GM18520 (cell line): Measurements from ENCODE around the gene NEO1.
"Not testable (repeated sequence)": the region's sequence is repeated elsewhere in the genome, so short reads cannot be mapped to it uniquely, and the experiment has no call there.

Experiments
- ATAC-seq: cut with Tn5 transposase; IDR thresholded peaks from one replicate; pipeline ENCODE4 v1.9.1; 2021; ENCODE audit not compliant: unreplicated experiment

Gene NEO1

DNA sequence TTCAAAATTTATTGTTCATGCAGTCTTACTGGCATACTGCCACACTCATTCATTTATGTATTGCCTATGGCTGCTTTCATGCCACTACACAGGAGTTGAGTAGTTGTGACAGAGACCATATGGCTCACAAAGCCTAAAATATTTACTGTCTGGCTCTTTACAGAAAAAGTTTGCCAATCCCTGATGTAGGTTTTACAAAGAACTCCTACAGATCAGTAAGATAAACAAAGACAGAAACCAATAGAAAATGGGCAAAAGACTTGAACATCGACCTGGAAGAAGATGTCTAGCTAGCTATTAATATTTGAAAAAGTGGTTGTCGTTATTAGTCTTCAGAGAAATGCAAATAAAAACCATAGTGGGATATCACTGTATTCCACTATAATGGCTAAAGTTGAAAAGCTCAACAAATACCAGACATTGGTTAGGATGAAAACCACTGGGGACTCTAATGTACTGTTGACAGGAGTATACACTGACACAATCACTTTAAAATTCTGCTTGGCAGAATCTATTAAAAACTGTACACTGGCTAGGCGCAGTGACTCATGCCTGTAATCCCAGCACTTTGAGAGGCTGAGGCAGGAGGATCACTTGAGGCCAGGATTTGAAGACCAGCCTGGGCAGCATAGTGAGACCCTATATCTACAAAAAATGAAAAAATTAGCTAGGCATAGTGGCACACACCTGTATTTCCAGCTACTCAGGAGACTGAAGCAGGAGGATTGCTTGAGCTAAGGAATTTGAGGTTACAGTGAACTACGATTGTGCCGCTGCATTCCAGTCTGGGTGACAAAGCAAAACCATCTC is 87.7 kb downstream of the NEO1 start:
- ATAC-seq: no peak

DNA sequence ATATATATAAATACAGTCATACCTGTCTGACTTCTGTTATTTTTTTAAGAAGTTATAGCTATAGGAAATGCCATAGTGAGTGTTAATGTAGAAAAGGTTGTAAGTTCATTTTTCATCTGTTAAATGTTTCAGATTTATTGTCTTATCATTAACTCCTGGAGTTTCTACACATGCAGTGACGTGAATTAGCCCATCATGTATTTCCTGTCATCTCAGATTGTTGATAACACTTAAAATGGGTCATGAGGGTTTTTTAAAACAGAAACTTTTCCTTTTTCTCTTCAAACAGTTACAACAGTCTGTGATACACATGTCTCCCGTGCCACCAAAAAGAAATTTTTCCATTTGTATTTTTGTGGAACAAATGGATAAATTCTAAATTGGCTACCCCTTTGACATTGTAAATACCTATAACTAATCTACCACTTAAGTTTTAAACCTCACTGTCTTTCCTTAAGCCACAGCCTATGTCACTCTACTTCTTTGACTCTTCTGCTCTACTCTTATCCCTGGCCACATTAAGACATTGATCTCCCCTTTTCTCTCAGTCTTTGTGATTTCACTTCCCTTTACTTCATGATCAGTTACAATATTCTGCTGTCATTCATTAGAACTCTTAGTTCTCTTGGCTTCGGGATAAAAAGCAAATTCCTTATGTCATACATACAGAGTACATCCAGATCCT is 89.1 kb downstream of the NEO1 start:
- no peak for ATAC-seq

DNA sequence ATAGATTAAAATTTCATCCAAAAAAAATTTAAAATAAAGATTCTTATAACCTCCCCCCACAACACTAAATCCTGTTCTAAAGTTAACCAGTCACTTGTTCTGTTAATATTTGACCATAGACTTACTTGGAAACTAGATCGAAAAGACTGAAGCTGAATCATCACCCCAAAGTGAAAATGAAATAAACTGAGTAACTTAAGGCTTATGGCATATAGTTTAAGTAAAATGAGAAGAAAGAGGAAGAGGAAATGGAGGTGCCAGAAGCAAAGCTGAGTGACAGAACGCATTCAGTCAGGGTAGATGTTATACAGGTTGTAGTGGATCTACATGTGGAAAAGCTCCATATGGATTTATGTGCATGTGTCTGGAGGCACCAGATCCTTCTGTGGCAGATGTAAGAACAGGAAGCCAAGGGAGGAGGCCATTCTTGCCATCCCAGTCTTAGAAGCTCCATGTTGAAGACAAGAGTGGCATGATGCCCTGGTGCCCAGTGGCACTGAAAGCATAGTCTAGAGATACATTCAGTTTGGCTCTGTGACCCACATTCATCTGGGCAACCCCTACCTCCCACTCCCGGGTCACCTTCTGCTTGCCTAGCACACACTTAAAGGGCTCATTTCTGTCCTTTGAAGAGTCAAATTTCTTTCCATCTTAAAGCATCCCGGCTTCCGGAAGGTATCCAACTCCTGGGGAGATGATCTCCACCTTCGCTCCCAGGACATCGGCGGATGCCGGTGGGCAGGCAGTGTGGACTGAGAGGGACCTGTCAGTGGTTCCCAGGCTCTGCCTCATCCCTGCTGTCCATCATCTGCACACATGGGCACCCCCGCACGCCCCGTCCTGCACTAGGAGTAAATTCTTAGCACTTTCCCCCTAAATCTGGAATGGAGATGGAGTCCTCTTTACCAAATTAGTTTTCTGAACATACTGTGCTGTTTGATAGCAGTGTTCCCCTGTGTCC is 90.8 kb downstream of the NEO1 start:
- no peak for ATAC-seq

DNA sequence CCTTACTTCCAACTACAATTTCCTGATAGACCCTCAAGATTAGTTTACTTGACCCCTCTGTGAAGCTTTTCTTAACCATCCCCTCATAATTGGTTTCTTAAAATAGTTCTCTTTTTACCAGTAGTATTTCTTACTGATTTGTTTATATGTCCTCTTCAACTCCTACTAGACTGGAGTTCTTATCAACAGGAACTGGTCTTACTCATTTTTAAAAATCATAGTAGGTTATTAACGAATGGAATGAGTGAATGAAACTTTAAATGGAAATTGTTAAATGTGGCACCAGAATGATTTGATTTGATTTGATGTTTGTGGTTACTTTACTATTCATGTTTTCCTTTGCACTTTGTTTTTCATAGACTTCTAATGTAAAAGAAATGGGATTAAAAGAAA is 91.5 kb downstream of the NEO1 start:
- ATAC-seq: no peak

DNA sequence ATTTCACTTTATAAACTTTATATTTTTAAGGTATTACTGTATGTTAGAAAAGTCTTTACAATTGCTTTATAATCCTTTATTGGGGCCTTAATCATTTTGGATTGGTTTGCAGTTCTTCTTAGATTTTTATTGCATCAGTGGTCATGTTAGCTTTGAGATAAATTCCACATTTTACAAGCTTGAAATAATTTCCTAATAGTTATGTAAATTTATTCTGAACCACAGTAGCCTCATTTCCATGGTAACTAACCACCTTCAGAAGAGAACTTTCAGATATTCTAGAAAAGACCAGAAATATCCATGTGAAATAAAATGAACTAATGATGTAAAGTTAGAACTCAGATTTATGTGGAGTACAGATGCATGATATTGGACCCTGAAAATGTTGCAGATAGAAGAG is 94.2 kb downstream of the NEO1 start:
- no peak for ATAC-seq

DNA sequence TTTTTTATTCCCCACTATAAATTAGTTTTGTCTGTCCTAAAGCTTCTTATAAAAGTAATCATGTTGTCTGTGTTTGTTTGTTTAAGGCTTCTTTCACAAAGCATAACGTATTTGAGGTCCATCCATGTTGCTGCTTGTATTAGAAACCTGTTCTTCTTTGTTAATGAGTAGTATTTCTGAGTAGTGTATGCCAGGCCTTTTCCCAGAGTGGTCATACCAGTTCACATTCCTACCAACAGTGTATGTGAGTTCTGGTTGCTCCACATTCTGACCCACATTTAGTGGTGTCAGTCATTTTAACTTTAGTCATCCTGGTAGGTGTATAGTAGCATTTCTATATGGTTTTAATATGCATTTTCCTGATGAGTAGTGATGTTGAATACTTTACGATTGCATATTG is 98.6 kb downstream of the NEO1 start:
- no peak for ATAC-seq

DNA sequence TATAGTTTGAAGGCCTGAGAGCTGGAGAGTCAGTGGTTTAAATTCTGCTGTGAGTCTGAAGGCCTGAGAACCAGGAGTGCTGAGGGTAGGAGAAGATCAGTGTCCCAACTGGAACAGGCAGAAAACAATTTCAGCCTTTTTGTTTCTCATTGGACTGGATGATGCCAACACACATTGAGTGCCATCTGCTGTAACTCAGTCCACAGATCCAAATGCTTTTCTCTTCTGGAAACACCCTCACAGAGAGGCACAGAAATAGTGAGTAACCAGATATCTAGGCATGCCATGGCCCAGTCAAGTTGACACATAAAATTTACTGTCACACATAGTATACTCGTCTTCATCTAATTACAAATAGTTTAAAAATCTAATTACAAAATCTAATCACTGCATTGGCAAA is 100.8 kb downstream of the NEO1 start:
- no peak for ATAC-seq

DNA sequence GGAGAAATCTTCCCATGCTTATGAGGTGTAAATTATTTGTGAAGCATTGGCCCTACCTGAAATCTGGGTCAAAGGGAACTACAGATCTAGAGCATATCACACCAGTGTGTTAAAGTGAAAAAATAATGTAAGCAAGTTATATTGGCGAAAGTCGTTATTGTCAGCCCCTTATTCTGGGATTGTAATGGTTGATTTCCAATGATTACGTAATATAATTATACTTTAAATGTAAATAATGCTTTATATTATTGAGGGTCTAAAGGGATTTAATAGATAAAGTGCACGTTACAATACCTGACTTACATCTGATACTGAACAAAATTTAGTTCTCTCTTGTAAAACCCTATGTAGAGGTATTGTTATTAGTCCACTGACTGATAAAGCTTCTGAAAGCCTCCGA is 101.2 kb downstream of the NEO1 start:
- ATAC-seq: no peak

DNA sequence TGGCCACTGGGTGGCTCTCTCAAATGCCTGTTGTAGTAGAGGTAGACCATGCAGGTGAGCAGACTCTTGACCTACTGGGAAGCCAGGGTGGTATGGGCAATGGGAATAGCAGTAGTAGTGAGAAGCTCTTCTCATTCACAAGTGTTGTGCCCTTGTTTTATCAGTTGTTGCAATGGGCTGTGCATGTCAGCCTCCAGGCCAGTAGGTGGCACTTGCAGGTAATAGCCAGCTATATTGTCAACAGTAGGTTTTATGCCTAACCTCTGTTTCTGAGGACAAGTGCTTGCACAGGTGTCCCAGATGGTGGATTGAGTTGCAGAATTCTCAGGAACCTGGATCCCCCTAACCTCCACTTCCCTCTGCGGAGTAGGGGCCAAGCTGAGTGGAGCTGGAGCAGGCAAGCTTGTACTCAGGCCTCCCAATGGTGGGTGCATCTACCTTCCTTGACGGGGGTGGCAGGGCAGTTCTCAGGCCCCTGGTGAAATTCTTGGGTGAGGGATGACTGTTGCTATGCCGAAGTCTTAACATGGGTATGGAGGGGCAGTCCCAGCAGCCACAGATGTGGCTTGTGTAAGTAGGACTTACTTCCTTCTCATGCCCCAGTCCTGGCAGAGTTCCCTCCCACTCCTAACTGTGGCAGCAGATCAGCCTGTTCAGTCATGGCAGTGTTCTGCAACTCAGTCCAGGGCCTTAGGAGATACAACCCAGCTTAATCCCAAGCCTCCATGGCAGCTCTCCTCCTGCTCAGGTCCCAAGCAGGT is 104.3 kb downstream of the NEO1 start:
- no peak for ATAC-seq

DNA sequence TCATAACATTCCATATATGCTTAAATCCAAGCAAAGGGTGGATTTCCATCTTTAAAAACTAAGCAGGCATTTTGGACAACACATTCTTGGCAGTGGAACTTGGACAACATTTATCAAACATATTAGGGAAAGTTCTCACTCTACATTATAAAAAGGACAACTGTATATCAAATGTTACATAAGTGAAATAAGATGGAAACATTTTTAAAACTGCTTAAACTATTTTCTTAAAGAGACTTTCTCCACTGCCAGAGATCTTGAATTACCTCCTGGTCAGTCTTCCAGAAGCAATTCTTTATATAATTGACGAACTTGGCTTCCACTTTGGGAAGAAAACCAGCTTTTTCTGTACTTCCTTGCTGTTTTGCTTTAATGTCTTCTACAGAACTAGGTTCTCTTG is 109.3 kb downstream of the NEO1 start:
- no peak for ATAC-seq

DNA sequence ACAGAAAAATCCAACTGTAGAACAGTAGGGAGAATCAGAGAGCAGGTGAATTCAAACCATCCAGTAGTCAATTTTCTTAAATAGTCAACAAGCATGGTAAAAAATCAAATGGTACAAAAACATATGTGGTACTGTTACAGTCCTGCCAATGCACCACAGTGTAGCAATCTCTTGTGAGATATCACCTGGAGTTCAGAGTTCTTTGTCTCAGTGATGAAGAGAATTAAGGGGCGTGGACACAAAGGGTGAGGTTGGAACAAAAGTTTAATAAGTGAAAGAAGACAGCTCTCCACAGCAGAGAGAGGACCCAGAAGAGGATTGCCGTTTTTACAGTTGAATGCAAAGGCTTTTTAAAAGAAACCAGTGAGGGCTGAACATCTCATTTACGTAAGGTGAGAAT is 113.2 kb downstream of the NEO1 start:
- ATAC-seq: no peak

DNA sequence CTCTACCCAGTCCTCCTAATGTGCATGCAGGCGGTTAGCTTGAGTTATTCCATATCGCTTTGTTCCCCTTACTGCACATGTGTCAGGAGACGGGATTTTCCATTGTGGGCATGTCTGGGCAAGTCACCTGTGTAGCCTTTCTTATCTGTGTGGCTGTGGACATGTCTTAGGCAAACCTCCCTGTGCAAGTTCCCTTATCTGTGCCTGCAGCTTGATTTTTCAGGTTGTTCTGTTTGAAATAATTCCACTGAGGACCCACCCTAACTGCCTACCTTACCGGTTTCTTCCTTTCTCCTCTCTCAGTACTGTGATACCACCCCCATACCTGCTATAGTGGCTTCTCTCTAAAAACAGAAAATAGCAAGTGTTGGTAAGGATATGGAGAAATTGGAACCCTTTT is 113.6 kb downstream of the NEO1 start:
- ATAC-seq: no peak

DNA sequence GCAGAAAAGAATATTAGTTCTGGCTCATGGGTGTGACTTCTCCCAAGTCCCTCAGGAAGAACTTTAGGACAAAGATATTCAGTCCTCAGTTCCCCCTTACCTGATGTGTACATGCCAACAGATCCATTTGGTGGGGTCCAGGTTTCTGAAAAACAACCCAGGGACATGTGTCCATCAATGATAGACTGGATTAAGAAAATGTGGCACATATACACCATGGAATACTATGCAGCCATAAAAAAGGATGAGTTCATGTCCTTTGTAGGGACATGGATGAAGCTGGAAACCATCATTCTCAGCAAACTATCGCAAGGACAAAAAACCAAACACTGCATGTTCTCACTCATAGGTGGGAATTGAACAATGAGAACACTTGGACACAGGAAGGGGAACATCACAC is 114.4 kb downstream of the NEO1 start:
- ATAC-seq: not testable (repeated sequence)

DNA sequence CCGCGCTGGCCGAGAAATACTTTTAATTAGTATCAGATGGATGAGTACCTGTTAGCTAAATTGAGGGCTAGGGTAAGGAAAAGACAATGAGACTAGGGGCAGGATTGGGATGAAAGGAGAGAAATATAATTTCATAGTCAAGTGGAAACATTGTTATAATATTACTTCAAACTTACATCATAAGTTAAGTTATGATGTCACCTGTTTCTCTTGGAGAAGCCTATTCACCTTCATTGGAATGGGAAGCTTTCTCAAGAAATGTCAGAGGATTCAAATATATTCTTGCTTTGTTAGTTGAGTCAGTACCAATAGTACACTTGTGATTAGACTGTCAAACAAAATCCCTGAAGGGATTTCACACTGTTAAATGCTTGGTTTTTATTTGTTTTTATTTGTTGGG is 116.2 kb downstream of the NEO1 start:
- ATAC-seq: no peak

DNA sequence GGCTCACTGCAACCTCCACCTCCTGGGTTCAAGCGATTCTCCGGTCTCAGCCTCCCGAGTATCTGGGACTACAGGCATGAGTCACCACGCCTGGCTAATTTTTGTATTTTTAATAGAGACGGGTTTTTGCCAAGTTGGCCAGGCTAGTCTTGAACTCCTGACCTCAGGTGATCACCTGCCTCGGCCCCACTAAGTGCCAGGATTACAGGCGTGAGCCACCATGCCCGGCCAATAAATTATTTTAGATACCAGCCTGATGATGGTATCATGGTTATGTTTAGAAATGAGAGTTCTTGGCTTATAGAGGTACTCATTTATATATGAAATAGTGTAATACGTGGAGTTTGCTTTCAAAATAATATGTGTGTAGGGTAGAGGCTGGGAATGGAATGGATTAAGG is 119.4 kb downstream of the NEO1 start:
- ATAC-seq: no peak

DNA sequence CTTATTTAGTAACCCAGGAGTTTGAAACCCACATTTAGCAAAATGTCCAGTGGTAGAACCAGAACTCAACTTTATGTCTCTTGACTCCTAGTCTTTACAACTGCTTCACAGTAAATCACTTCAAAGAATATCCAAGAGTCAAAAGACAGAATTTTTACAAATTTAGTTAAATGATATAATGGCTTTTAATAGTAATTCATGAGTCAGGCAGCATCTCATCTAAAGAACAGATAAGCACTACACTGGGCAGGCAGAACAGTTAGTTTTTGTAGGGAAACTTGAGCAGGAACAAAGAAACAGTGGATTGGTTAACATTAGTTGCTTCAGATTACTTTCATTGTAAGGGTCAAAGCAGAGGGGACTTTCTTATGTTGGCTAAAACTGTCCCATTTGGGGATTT is 120.2 kb downstream of the NEO1 start:
- no peak for ATAC-seq

DNA sequence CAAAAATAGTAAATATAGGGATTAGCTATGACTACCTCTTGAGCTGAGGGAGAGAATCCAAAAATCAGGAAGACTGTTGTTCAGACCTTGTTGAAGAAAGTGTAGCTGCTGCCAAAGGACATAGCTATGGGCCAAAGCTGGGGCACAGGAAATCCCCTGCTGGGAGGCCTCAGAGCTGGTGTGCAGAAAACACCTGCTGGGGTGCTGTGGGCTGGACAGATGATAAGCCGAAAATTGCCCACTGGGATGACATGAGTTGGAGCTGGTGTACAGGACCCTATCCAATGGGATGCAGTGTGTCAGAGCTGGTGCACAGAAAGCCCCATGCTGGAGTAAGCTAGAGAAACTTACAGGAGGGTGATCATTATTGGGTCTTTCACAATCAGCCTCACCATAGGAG is 121.9 kb downstream of the NEO1 start:
- no peak for ATAC-seq

DNA sequence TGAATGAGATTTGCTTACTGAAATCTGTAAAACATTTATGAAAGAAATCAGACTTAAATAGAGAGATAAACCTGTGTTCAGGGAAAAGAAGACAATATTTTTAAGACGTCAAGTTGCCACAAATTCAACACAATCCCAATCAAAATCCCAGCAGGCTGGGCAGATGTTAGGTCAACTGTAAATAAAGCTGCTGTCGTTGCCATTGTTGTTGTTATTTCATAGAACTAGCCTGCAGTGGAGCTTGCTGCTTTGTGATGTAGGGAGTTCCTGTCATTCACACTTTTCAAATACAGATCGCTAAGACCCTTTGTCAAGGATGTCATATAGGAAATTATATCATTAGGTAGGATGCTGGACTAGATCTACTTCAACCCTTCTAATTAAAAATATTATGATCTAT is 123.1 kb downstream of the NEO1 start:
- ATAC-seq: no peak

DNA sequence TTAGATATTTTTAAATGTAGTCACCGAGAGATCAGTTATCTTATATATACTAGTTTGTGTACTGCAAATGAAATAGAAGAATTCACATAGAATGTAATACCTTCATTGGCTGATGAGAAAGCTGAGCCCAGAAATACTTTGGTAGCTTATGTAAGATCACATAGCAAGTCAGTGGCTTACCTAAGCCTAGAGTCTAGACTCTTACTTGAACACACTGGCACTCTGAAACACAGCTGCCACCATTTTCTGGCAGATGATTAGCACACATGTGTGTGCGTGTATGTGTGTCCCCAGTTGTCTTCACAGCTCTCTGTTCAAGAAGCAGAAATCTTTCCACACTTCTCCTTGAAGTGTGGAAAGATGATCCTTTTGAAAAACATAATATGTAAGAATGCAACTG is 124.3 kb downstream of the NEO1 start:
- no peak for ATAC-seq

DNA sequence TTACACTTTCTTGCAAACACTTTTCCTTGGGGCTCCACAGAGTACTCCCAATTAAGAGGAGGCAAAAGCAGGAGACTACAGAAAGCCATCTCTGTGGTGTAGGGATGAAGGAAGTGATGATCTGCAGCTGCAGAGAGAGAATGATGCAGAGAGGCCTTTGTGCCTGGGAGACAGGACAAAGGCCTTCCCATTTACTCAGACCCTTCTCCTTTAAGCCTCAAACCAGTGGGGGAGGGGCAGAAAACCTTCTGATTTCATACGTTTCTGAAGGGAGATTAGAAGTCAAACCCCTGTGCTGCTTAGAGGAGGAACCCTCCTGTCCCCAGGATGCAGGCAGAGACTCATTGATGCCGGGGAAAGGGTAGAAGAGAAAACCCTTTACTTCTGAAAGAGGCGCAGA is 130.8 kb downstream of the NEO1 start:
- ATAC-seq: no peak

DNA sequence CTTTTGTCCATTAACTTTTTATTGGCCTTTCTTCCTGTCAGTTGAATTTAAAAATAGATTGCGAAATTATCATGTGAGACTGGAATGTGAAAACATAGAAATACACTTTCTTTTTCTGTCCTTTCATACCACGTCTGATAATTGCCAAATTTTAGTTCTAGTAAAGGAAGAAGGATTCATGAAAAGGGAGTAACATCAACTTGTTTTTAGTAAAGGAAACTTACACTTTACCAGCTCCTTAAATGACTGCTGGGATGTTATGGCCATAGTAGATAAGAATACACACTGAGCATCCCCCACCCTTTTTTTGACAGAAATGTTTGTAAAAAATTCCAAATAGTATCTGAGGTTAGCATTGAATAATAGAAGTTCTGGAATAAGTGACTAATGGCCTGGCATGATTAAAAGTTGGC is 137.9 kb downstream of the NEO1 start:
- no peak for ATAC-seq
